ENCODE measurements around the gene WDR70. TPM values are rescaled to one million over a fixed set of nuclear protein-coding genes. Genes with fewer than 3 reads are reported as not detected.

Gene WDR70
- polyA plus RNA-seq, 1 of the 3 experiments (the other 2 are of a cell fraction), result 14.2 TPM

GRCh38 chr5:37715992-37716391 is 336.9 kb downstream of the WDR70 start (continued):
- TF ChIP-seq GABPA (IDR thresholded peaks at IDR 0.05; ENCODE audit: low read depth), result no peak
- no peak for TF ChIP-seq TAF1 (IDR thresholded peaks at IDR 0.05; ENCODE audit: borderline replicate concordance, low read depth, low read length)
- TF ChIP-seq GATA2 (CRISPR knock-in tag; IDR thresholded peaks at IDR 0.05), result no peak
- no peak for TF ChIP-seq EZH2phosphoT487 (IDR thresholded peaks at IDR 0.05; ENCODE audit: borderline replicate concordance, low read depth)
- TF ChIP-seq IRF3 (IDR thresholded peaks at IDR 0.05; ENCODE audit: low read depth, low read length), result no peak
- TF ChIP-seq RXRA (IDR thresholded peaks at IDR 0.05; ENCODE audit: borderline replicate concordance, low read depth), result no peak
- no peak for TF ChIP-seq USF1 (IDR thresholded peaks at IDR 0.05; ENCODE audit: borderline replicate concordance, low read depth)
- no peak for TF ChIP-seq FOSL2 (IDR thresholded peaks at IDR 0.05; ENCODE audit: borderline replicate concordance, low read depth)
- TF ChIP-seq RCOR1 (IDR thresholded peaks at IDR 0.05; ENCODE audit: low read length), result no peak
- no peak for TF ChIP-seq FOXM1 (IDR thresholded peaks at IDR 0.05; ENCODE audit: low read depth)

GRCh38 chr5:37716405-37716804 is 337.3 kb downstream of the WDR70 start:
- Histone ChIP-seq H3K36me3 (replicated peaks in 1 of 2; ENCODE audit: control insufficient read depth in 1 of 2, insufficient read depth in 2 of 2, low read length in 1 of 2) (no peaks in the 10 kb centered on the region), H2AFZ (ENCODE audit: low read depth) (no peak overlapping the region), H3K9me3 (no peaks in the 10 kb centered on the region), H3K4me2 (no peak overlapping the region), H3K79me2 (ENCODE audit: insufficient read depth) (no peaks in the 10 kb centered on the region), H3K9ac (peak overlapping the region; percentile 41; the same call in 1 of the 2 replicates), H3K4me1 (ENCODE audit: control insufficient read depth in 1 of 2, insufficient read depth in 2 of 2, low read depth in 1 of 2, low read length in 1 of 2) (peaks cover 17 to 58% of the 10 kb centered on the region in 2 experiments), H3K4me3 (ENCODE audit: low read depth in 2 of 2, low read length in 1 of 2) (no peak overlapping the region), H3K9me2 (no peaks in the 10 kb centered on the region), H4K20me1 (ENCODE audit: insufficient read depth) (no peaks in the 10 kb centered on the region), H3K27ac (ENCODE audit: low read depth in 2 of 2, low read length in 1 of 2) (peak overlapping the region in 1 of 2 experiments; percentile 90; a peak in 2 of 4 replicates), H3F3A (replicated peaks; ENCODE audit: insufficient read depth) (peaks cover 50% of the 10 kb centered on the region), H3K27me3 (ENCODE audit: insufficient read depth) (no peaks in the 10 kb centered on the region)
- ChIA-PET CTCF (interaction anchor here (0.7 kb wide), 1 partner anchor 16 kb away, joined by 3 read pairs; no protein-coding TSS in a partner anchor), POLR2A (no interaction called here)
- DNase-seq, result no peak
- WGBS (ENCODE audit: low lambda C conversion rate), result 100% methylated on average over 1 of the region's 1 CpG
- no peak for TF ChIP-seq RAD21 (IDR thresholded peaks at IDR 0.05; ENCODE audit: low read length)
- no peak for TF ChIP-seq ELF1 (IDR thresholded peaks at IDR 0.05)
- TF ChIP-seq IRF3 (IDR thresholded peaks at IDR 0.05; ENCODE audit: low read depth, low read length), result no peak

- peak; percentile 9; the same call in 1 of the 2 replicates for TF ChIP-seq FOSL2 (IDR thresholded peaks at IDR 0.05; ENCODE audit: borderline replicate concordance, low read depth)
- no peak for TF ChIP-seq EP300 (IDR thresholded peaks at IDR 0.05; ENCODE audit: borderline replicate concordance in 1 of 2, low read depth in 1 of 2, low read length in 1 of 2)
- TF ChIP-seq MAX (IDR thresholded peaks at IDR 0.05; ENCODE audit: low read depth), result no peak
- TF ChIP-seq USF2 (IDR thresholded peaks at IDR 0.05; ENCODE audit: borderline replicate concordance, low read depth, low read length), result no peak
- no peak for TF ChIP-seq POLR2AphosphoS5 (IDR thresholded peaks at IDR 0.05; ENCODE audit: low read depth, low read length)
- TF ChIP-seq TEAD4 (IDR thresholded peaks at IDR 0.05; ENCODE audit: borderline replicate concordance, insufficient read depth), result no peak
- TF ChIP-seq GATA2 (CRISPR knock-in tag; IDR thresholded peaks at IDR 0.05), result no peak
- no peak for TF ChIP-seq SMC3 (IDR thresholded peaks at IDR 0.05; ENCODE audit: low read depth, low read length)
- Histone ChIP-seq H3K4me1 (ENCODE audit: control insufficient read depth in 1 of 2, insufficient read depth in 2 of 2, low read depth in 1 of 2, low read length in 1 of 2) (peaks cover 19 to 67% of the 10 kb centered on the region in 2 experiments), H3K27ac (ENCODE audit: low read depth in 2 of 2, low read length in 1 of 2) (peak overlapping the region in 1 of 2 experiments; percentile 90; a peak in 3 of 4 replicates), H4K20me1 (ENCODE audit: insufficient read depth) (no peaks in the 10 kb centered on the region), H3K27me3 (ENCODE audit: insufficient read depth) (no peaks in the 10 kb centered on the region), H3K9me3 (no peaks in the 10 kb centered on the region), H3K4me3 (ENCODE audit: low read depth in 2 of 2, low read length in 1 of 2) (no peak overlapping the region; a peak in 1 of 4 replicates), H3K4me2 (peak overlapping the region; percentile 62), H3F3A (replicated peaks; ENCODE audit: insufficient read depth) (peaks cover 58% of the 10 kb centered on the region), H3K79me2 (ENCODE audit: insufficient read depth) (no peaks in the 10 kb centered on the region), H3K9ac (peak overlapping the region; percentile 41; the same call in 1 of the 2 replicates), H2AFZ (ENCODE audit: low read depth) (no peak overlapping the region), H3K36me3 (replicated peaks in 1 of 2; ENCODE audit: control insufficient read depth in 1 of 2, insufficient read depth in 2 of 2, low read length in 1 of 2) (no peaks in the 10 kb centered on the region), H3K9me2 (no peaks in the 10 kb centered on the region)
- ChIA-PET POLR2A (no interaction called here), CTCF (interaction anchor here (0.8 to 1.3 kb wide), 2 partner anchors 14 to 119 kb away, joined by 3 read pairs; no protein-coding TSS in a partner anchor)
- 35% methylated on average over 2 of the region's 2 CpGs for WGBS (ENCODE audit: low lambda C conversion rate)
- no peak for DNase-seq
These were observed 338.1 kb downstream of the WDR70 start for GRCh38 chr5:37717276-37717612.
